SU-DHL-6 (cell line): ENCODE data around the gene TMEM52B.

Experiments used
- CTCF ChIP-seq: fragments of 200-600 bp; sonication (generic); IDR thresholded peaks from one replicate; pipeline ENCODE4 v1.5.1; 2017; ENCODE audit warnings: antibody characterized with exemption, mild to moderate bottlenecking, low read length, moderate library complexity; ENCODE audit not compliant: insufficient read depth, poor library complexity, severe bottlenecking
- EZH2phosphoT487 ChIP-seq: fragments of 200-600 bp; sonication (generic), shearing (Covaris generic); conservative IDR thresholded peaks from 2 replicates; pipeline ENCODE4 v1.6.1; 2018; ENCODE audit warnings: mild to moderate bottlenecking, antibody characterized with exemption, low read length, moderate library complexity, mixed read lengths

DNA sequence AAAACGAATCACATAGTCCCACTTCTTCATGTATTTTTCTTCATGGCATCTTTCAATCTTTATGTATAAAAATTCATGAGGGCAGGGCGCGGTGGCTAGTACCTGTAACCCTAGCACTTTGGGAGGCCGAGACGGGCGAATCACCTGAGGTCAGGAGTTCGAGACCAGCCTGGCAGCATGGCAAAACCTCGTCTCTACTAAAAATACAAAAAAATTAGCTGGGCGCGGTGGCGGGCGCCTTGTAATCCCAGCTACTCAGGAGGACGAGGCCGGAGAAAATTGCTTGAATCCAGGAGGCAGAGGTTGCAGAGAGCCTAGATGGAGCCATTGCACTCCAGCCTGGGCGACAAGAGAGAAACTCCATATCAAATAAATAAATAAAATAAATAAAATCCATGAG lies 31.4 kb downstream of the TMEM52B start:
- TF ChIP-seq CTCF (no peak), EZH2phosphoT487 (no peak)
